ENCODE data around the gene HEBP1.
A peak's percentile ranks its signal among the peaks of the same experiment; 100 is the strongest.

HEBP1 gene

GRCh38 chr12:13032164-13032563 is 32.1 kb upstream of the HEBP1 start:
- H3K4me3 ChIP-seq (replicated peaks in 1 of 2; ENCODE audit: low read depth in 2 of 2, low read length in 2 of 2), result no peak overlapping the region
- DNase-seq (ENCODE audit: low read depth in 2 of 2), result no peak
- TF ChIP-seq, protein P1, sequence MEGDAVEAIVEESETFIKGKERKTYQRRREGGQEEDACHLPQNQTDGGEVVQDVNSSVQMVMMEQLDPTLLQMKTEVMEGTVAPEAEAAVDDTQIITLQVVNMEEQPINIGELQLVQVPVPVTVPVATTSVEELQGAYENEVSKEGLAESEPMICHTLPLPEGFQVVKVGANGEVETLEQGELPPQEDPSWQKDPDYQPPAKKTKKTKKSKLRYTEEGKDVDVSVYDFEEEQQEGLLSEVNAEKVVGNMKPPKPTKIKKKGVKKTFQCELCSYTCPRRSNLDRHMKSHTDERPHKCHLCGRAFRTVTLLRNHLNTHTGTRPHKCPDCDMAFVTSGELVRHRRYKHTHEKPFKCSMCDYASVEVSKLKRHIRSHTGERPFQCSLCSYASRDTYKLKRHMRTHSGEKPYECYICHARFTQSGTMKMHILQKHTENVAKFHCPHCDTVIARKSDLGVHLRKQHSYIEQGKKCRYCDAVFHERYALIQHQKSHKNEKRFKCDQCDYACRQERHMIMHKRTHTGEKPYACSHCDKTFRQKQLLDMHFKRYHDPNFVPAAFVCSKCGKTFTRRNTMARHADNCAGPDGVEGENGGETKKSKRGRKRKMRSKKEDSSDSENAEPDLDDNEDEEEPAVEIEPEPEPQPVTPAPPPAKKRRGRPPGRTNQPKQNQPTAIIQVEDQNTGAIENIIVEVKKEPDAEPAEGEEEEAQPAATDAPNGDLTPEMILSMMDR (IDR thresholded peaks at IDR 0.05; ENCODE audit: low read depth, low read length), result no peak

GRCh38 chr12:13030541-13031291 is 30.7 kb upstream of the HEBP1 start:
- no peak for DNase-seq (ENCODE audit: low read depth in 2 of 2)
- TF ChIP-seq, protein P1 (IDR thresholded peaks at IDR 0.05; ENCODE audit: low read depth, low read length), result no peak
- no peak overlapping the region for H3K4me3 ChIP-seq (replicated peaks in 1 of 2; ENCODE audit: low read depth in 2 of 2, low read length in 2 of 2)

- no peak overlapping the region for H3K4me3 ChIP-seq (replicated peaks in 1 of 2; ENCODE audit: low read depth in 2 of 2, low read length in 2 of 2)
- TF ChIP-seq, protein P1 (IDR thresholded peaks at IDR 0.05; ENCODE audit: low read depth, low read length), result no peak
- DNase-seq (ENCODE audit: low read depth in 2 of 2), result no peak
Measured at GRCh38 chr12:13028825-13029570, 28.9 kb upstream of the HEBP1 start.

DNA sequence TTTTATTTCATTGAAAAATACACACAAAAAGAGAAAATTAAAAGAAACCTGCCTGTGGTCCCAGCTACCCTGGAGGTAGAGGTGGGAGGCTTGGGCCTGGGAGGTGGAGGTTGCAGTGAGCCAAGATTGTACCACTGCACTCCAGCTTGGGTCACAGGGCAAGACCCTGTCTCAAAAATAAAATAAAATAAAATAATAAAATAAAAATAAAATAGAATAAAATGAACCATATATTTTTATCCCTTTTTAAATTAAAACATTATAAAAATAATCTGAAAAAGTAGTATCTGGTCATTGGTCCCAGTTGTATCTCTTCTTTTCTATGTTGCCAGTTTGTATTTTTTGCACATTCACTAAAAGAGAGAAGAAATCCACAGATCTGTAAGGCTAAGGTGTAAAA is 27.4 kb upstream of the HEBP1 start:
- no peak overlapping the region for H3K4me3 ChIP-seq (replicated peaks in 1 of 2; ENCODE audit: low read depth in 2 of 2, low read length in 2 of 2)
- TF ChIP-seq, protein P1 (IDR thresholded peaks at IDR 0.05; ENCODE audit: low read depth, low read length), result no peak
- DNase-seq (ENCODE audit: low read depth in 2 of 2), result no peak

- no peak overlapping the region for H3K4me3 ChIP-seq (replicated peaks in 1 of 2; ENCODE audit: low read depth in 2 of 2, low read length in 2 of 2)
- TF ChIP-seq, protein P1 (IDR thresholded peaks at IDR 0.05; ENCODE audit: low read depth, low read length), result no peak
- no peak for DNase-seq (ENCODE audit: low read depth in 2 of 2)
Measured at GRCh38 chr12:13027032-13027431, 27.0 kb upstream of the HEBP1 start.

DNA sequence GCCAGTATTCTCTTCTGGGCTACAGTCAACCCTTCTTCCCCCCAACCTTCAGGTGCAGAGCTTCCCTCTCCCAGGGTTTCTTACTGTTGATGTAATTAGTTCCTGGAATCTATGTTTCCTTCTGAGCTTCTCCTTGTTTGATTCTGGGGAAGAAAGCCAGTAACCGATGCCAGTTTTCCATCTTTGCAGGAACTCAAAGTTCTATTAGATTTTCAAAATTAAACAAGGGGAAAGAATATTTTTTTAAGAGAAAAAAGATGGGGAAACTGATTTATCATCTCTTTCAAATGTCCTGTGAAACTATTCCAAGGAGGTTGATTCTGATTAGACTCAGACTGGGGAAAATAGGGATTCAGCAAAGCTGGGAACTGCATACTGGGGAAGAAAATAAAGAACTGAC is 26.2 kb upstream of the HEBP1 start:
- TF ChIP-seq, protein P1 (IDR thresholded peaks at IDR 0.05; ENCODE audit: low read depth, low read length), result no peak

More for the DNA sequence above, 26.2 kb upstream of the HEBP1 start:
- peak in 1 of 2 donors; percentile 24 for DNase-seq (ENCODE audit: low read depth in 2 of 2)
- no peak overlapping the region for H3K4me3 ChIP-seq (replicated peaks in 1 of 2; ENCODE audit: low read depth in 2 of 2, low read length in 2 of 2)

Data from cardiac fibroblast (primary cell).